Stimulated activated CD8-positive, alpha-beta memory T cell treated with anti-CD3 and anti-CD28 coated beads, Interleukin-4, amount 100 ng/mL, for 24 hours (primary cell): Measurements from ENCODE around the gene CACNG1.

Experiments
- DNase-seq: peaks from one replicate; pipeline ENCODE4 v3.0.0-alpha.2; 2020; ENCODE audit warnings: low read depth

Gene CACNG1

GRCh38 chr17:67051155-67051538 lies 6.8 kb downstream of the CACNG1 start:
- no peak for DNase-seq

GRCh38 chr17:67051837-67052236 lies 7.5 kb downstream of the CACNG1 start:
- no peak for DNase-seq

GRCh38 chr17:67052720-67053437 lies 8.5 kb downstream of the CACNG1 start:
- no peak for DNase-seq

- no peak for DNase-seq
Observed at GRCh38 chr17:67053438-67054000, 9.2 kb downstream of the CACNG1 start.

- DNase-seq: no peak
Observed at GRCh38 chr17:67054011-67054591, 9.7 kb downstream of the CACNG1 start.

- DNase-seq: no peak
Observed at GRCh38 chr17:67054608-67055007, 10.3 kb downstream of the CACNG1 start.

GRCh38 chr17:67055041-67055443 lies 10.7 kb downstream of the CACNG1 start:
- no peak for DNase-seq

GRCh38 chr17:67055811-67056745 lies 11.7 kb downstream of the CACNG1 start:
- DNase-seq: no peak

GRCh38 chr17:67056746-67057490 lies 12.6 kb downstream of the CACNG1 start:
- no peak for DNase-seq

- DNase-seq: no peak
Observed at GRCh38 chr17:67058036-67058435, 13.7 kb downstream of the CACNG1 start.

GRCh38 chr17:67059372-67059771 lies 15.0 kb downstream of the CACNG1 start:
- DNase-seq: no peak

GRCh38 chr17:67063141-67063540 lies 18.8 kb downstream of the CACNG1 start:
- no peak for DNase-seq

- DNase-seq: no peak
Observed at GRCh38 chr17:67066717-67067116, 22.4 kb downstream of the CACNG1 start.

- no peak for DNase-seq
Observed at GRCh38 chr17:67067571-67068482, 23.5 kb downstream of the CACNG1 start.

- DNase-seq: no peak
Observed at GRCh38 chr17:67068999-67069398, 24.6 kb downstream of the CACNG1 start.

GRCh38 chr17:67069603-67070136 lies 25.3 kb downstream of the CACNG1 start:
- no peak for DNase-seq

GRCh38 chr17:67071595-67071994 lies 27.2 kb downstream of the CACNG1 start:
- no peak for DNase-seq

- no peak for DNase-seq
Observed at GRCh38 chr17:67072885-67073284, 28.5 kb downstream of the CACNG1 start.

GRCh38 chr17:67074781-67075180 lies 30.4 kb downstream of the CACNG1 start:
- no peak for DNase-seq

GRCh38 chr17:67076290-67076689 lies 31.9 kb downstream of the CACNG1 start:
- DNase-seq: no peak
